ENCODE measurements around the gene HSD17B2.
A peak's percentile ranks its signal among the peaks of the same experiment; 100 is the strongest.

Gene HSD17B2

GRCh38 chr16:82024883-82025282 lies 10.2 kb upstream of the HSD17B2 start:
- Histone ChIP-seq H3K4me3 (replicated peaks; ENCODE audit: insufficient read depth, low read length) (no peak overlapping the region), H3K27ac (replicated peaks) (no peak overlapping the region), H3K27me3 (ENCODE audit: insufficient read depth, poor library complexity, severe bottlenecking) (peaks cover 4% of the 10 kb centered on the region)
- no peak for DNase-seq (ENCODE audit: low read depth in 1 of 2, low spot score in 1 of 2)
- TF ChIP-seq GABPA (IDR thresholded peaks at IDR 0.05; ENCODE audit: low read depth) (no peak), SPI1 (IDR thresholded peaks at IDR 0.05; ENCODE audit: borderline replicate concordance, low read depth) (no peak), POLR2AphosphoS5 (IDR thresholded peaks at IDR 0.05; ENCODE audit: low read depth) (no peak), CTCF (IDR thresholded peaks at IDR 0.05; ENCODE audit: insufficient read depth, low read length) (no peak), REST (IDR thresholded peaks at IDR 0.05; ENCODE audit: insufficient replicate concordance, low read depth) (no peak)

GRCh38 chr16:82027629-82028064 lies 7.4 kb upstream of the HSD17B2 start:
- no peak for DNase-seq (ENCODE audit: low read depth in 1 of 2, low spot score in 1 of 2)
- Histone ChIP-seq H3K27me3 (ENCODE audit: insufficient read depth, poor library complexity, severe bottlenecking) (peaks cover 3% of the 10 kb centered on the region), H3K27ac (replicated peaks) (no peak overlapping the region), H3K4me3 (replicated peaks; ENCODE audit: insufficient read depth, low read length) (no peak overlapping the region)
- no peak for TF ChIP-seq GABPA (IDR thresholded peaks at IDR 0.05; ENCODE audit: low read depth)
- no peak for TF ChIP-seq POLR2AphosphoS5 (IDR thresholded peaks at IDR 0.05; ENCODE audit: low read depth)

- Histone ChIP-seq H3K27ac (replicated peaks) (no peak overlapping the region), H3K27me3 (ENCODE audit: insufficient read depth, poor library complexity, severe bottlenecking) (peaks cover 3% of the 10 kb centered on the region), H3K4me3 (replicated peaks; ENCODE audit: insufficient read depth, low read length) (no peak overlapping the region)
- DNase-seq (ENCODE audit: low read depth in 1 of 2, low spot score in 1 of 2): peak in 1 of 2 experiments; percentile 32
- peak; percentile 51; the same call in 1 of the 2 replicates for TF ChIP-seq SPI1 (IDR thresholded peaks at IDR 0.05; ENCODE audit: borderline replicate concordance, low read depth)
- no peak for TF ChIP-seq GABPA (IDR thresholded peaks at IDR 0.05; ENCODE audit: low read depth)
- TF ChIP-seq REST (IDR thresholded peaks at IDR 0.05; ENCODE audit: insufficient replicate concordance, low read depth): no peak
- TF ChIP-seq POLR2AphosphoS5 (IDR thresholded peaks at IDR 0.05; ENCODE audit: low read depth): no peak
- TF ChIP-seq CTCF (IDR thresholded peaks at IDR 0.05; ENCODE audit: insufficient read depth, low read length): peak; percentile 30
These were observed 3.7 kb upstream of the HSD17B2 start for GRCh38 chr16:82031116-82032084.

GRCh38 chr16:82033006-82033405 lies 2.0 kb upstream of the HSD17B2 start:
- Histone ChIP-seq H3K27ac (replicated peaks) (no peak overlapping the region), H3K27me3 (ENCODE audit: insufficient read depth, poor library complexity, severe bottlenecking) (no peaks in the 10 kb centered on the region), H3K4me3 (replicated peaks; ENCODE audit: insufficient read depth, low read length) (no peak overlapping the region)
- DNase-seq (ENCODE audit: low read depth in 1 of 2, low spot score in 1 of 2): no peak
- TF ChIP-seq POLR2AphosphoS5 (IDR thresholded peaks at IDR 0.05; ENCODE audit: low read depth): no peak
- no peak for TF ChIP-seq REST (IDR thresholded peaks at IDR 0.05; ENCODE audit: insufficient replicate concordance, low read depth)
- TF ChIP-seq SPI1 (IDR thresholded peaks at IDR 0.05; ENCODE audit: borderline replicate concordance, low read depth): no peak
- TF ChIP-seq CTCF (IDR thresholded peaks at IDR 0.05; ENCODE audit: insufficient read depth, low read length): no peak
- no peak for TF ChIP-seq GABPA (IDR thresholded peaks at IDR 0.05; ENCODE audit: low read depth)
